GM03348 (cell line): Measurements from ENCODE around the gene TSPAN3.

Experiments
- DNase-seq: peaks from one replicate; pipeline ENCODE4 v3.0.0; 2012; ENCODE audit warnings: low spot score

The TSPAN3 gene

DNA sequence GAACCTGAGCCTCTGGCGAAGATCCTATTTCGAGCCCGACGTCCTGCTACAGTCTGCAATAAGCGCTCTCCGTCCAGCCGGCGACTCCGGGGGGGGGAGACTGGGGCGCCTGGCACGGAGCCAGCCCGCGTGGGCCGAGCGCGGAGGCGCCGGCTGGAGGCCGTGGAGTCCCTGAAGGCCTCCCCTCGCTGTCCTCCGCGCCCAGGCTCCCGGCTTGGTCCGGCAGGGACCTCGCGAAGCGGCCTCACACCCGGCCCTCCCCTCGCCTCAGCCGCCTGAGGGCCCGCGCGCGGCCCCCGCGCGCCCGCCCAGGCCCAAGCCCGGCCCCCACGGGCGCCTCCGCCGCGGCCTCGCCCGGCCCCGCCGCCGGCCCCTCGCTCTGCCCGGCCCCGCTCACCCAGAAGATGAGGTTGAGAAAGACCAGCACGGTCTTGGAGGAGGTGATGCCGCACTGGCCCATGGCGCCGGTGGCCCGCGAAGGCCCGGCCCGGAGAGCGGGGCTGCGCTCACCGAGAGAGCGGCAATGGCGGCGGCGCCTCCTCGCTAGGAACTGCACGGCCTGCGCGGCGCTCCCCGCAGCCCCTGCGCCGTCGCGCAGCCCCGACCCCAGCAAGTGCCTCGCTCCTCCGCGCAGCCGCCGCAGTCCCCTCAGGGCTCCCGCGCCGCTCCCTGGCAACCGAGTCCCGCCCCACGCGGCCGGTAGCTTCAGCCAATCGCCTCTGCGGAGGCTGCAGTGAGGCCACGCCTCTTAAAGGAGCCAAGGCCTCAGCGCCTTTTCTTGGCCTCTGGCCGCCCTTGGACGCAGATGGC is at the start of gene TSPAN3:
TSS of gene TSPAN3 (minus strand) at position 615 of the 810 bp plus-strand sequence. CDS start at position 460, 155 bp downstream.
- peak; percentile 96 for DNase-seq

DNA sequence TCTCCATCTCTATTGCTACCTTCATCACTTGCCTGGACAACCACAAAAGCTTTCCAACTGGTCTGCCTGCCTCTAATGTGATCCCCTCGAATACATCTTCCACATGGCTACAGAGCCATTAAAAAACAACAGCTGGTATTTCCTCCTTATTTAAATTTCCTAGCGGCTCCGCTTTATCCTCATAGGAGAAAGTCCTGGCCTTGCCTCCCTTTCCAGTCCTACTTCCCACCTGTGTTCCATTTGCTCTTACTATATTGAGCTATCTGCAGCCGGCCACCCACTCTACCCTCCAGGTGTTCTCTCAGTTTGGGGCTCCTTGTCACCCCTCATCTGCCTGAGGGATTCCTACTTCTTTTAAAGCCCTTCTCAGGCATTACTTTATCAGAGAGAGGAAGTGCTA is 49.7 kb upstream of the TSPAN3 start:
- DNase-seq, result no peak

DNA sequence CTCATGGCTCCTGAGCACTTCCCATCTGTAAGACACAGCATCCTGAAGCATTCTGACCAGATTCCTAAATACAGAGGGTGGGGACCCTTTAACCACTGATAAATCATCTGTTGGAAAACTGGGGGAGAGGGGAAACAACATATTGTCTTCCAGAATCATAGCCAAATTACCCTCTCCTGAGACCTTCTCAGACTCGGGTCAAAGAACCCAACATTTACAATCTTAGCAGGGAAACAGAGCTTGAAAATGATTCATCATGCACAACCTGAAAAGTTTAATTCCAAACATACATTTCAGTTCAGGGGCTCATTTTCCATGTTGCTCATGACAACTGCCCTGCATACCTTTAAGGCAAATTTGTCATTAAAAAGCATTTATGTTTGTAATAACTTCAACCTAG is 48.5 kb upstream of the TSPAN3 start:
- DNase-seq, result no peak

DNA sequence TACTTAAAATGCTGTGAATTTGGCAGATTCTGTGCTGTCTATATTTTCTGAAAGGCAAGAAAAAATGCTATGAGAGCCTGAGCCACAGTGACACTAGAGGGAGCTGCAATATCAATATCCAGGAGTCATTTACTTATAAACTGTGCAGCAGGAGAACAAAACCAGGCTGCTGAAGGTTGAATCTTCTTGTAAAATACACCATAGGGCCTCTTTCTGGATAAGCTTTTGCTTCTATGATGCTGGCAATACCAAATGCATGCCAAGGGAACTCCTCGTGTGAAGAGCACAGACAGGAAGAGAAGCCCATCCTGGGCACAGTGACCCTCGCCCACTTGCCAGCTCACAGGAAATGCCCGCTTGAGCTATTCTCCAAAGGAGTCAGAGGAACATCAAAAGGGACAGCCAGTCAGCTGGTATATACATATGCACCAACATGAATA is 48.0 kb upstream of the TSPAN3 start:
- peak; percentile 70 for DNase-seq

DNA sequence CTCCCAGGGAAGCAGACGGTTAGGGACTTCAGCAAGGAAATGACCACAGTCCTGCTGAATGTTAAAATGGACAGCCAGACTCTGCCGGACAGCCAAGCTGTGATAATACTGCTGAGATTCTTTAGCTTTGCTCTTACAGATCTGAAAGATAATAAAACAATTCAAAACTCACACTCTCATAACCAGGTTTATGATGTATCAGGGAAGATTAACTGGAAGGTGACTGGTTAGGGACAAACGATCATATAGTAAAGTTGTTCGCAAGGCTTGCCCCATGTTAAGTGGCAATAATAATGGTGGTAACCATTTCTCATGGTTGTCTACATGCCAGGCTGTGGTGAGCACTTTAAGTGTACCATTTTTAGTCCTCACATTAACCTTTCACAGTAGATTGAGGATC is 44.3 kb upstream of the TSPAN3 start:
- no peak for DNase-seq

DNA sequence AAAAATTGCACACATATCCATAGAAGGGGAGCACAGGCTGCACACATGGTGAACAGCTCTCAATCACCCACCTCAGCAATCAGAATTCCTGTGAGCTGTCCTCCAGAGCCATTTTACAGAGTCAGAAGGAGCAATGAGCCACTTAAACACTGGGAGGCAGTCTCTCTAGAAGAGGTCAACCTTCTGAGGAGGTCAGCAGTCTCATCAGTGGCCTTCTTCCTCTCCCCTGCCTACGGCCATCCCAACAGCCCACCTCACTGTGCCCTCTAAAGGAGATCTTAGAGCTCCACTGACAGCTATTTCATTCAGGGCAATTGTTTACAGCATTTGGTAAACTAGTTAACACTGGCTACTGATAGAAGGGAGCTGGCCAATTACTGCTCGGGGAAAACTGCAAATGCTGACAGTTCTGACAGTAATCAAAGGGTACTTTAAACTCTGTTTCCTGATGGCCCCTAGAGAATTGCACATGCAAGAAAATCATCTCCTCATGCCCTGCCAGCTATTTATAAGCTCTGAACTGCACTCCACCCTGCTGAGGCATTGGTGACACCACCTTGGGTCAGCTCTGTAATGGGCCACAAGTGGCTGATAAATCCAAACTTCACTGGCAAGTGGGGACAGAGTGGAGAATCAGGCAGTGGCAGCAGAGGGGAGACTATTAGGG is 42.1 kb upstream of the TSPAN3 start:
- no peak for DNase-seq

DNA sequence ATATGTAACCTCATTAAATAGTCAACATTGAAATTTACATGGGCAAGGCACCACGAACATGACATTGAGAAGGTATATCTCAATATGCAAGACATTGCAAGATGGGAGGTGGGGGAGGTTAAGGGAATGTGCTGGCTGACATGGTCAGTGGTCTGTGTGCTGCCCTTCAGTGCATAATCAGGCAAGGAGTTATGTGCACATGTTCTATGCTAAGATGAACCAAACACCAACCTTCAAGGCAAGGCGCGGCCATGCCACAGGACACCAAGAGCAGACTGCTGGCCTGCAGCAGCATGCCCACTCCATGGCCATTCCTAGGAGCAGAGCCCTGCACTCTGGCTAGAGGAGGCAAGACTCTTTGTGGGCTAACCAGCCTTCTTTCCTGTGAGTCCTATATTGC is 40.9 kb upstream of the TSPAN3 start:
- no peak for DNase-seq

DNA sequence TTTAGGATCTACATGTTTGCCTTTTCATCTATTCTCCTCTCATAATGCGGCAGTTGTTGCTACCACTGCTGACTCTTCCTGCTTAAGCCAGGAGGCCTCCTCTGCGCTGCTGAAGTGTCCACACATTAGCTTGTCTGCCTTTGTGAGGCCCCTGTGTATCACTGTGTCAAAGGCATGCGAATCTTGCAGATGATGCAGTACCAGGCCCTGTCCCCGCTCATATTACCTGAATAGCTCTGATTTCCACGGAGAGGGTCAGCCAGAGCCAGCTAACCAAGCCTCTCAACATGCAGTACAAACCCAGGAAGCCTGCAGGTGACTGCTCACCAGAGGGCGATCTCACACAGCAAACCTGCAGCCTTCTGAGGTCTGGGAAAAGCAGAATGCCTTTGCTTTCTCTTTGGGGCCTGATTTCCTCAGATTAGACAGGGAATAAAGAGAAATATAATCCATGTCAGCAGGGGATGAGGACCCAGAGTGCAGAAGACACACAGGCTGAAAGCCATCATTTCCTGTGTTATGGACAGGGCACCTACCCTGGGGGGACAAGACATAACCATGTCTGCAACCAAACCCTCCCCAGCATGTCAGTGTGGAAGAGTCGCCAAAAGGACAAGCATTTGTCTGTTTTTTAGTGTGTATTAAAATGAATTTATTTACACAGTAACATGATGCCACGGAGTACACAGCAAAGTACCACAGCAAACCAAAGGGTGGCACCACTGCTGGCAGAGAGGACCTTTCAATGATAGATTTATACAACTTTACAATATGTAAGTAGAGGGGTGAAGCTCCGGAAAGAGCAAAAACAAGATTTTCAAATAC is 36.8 kb upstream of the TSPAN3 start:
- peak; percentile 58 for DNase-seq

DNA sequence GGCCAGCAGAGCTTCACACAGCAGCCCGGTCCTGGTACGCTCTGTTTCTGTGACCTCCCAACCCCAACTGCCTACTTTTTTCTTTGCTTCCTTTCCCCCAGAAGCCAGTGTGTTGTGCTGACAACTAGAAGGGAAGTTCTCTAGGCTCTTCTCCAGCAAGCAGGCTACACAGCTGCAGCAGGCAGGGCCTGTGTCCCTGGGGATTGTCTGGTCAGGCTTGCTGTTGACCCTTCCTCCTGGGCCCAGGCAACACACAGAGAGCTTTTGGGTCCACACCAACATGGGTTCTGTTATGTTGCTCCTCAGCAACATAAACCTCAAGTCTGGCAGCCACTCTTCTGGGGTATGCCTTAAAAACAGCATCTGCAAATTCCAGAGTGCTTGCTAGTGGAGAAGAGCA is 36.2 kb upstream of the TSPAN3 start:
- DNase-seq, result peak; percentile 58

DNA sequence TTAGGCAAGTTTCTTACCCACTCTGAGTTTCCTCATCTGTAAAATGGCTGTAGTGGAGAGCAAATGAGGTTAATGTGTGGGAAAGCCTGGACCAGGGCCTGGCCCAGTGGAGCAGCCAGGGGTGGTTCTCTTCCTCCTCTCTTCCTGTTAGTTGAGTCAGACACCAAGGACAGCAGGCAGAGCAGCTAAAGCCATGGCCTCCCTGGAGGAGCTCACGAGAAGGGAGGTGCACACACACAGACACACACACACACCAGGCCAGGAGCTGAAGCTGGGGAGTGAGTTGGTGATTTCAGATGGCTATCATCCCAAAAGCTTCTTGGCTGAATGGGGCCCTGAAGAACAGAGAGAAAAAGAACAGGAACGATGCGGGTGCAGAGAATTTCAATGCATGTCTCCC is 33.2 kb upstream of the TSPAN3 start:
- peak; percentile 87 for DNase-seq

DNA sequence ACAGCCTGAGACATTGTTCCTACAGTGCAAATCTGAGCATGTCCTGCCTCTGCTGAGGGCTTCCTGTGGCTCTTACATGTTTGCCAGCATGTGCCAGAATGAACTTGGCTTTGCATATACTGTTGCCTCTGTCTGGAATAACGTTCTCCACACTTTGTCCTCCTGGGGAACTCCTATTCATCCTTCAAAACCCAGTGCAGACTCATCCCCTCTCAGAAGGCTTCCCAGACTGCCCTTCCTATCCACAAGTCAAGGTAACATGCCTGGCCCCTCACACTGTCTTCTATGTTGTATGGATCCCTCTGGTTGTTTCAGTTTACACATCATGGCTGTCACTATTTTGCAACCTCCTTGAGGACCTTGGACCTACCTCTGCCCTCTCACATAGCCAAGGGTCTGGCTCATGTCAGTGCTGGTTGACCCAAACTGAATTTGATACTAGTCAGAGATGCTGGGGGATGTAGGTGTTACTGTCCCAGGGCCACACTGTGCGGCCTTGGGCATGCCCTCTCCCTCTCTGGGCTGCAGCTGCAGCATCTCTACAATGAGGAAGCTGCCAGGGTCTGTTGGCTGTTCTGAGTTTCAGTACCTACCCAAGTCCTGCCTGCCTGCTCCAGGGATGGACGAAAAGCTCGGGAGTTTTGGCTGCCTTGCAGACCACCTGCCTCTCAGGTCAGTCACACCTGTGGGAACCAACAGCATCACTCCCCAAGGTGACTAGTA is 29.0 kb upstream of the TSPAN3 start:
- DNase-seq, result no peak

DNA sequence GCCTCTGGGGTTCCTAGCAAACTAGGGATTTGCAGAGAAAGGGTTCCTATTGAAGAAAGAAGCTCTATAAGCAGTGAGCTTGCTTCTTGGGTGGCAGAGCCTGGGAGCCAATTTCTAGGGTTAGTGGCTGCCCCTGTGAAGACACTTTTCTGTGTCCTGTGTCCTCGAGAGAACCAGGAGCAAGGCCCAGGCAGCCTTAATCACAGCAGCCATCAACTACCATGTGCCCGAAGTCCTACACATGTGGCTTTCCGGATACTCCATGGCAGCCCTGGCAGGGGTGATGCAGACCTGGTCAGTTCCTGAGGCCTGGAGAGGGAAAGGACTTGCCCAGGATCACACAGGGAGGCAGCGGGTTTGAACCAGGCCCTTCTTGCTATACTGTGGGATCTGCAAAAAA is 27.7 kb upstream of the TSPAN3 start:
- DNase-seq, result no peak

DNA sequence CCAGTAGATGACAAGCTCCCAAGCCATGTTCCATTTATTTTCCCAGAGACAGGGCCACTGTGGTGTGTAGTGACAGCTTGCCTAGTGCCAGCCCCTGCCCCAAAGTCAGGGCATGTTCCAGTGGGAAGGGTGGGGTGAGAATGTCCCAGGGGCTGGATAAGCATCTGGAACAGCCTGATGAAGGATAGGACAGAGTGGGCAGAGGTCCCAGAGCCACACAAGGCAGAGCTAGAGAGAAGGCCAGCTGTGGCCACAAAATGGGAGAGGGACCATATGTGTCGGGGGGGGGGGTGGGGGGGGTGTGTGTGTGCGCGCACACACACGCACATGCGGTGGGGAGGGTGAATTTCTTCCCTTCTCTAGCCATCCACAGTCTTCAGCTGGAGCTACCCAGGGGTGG is 27.0 kb upstream of the TSPAN3 start:
- no peak for DNase-seq

DNA sequence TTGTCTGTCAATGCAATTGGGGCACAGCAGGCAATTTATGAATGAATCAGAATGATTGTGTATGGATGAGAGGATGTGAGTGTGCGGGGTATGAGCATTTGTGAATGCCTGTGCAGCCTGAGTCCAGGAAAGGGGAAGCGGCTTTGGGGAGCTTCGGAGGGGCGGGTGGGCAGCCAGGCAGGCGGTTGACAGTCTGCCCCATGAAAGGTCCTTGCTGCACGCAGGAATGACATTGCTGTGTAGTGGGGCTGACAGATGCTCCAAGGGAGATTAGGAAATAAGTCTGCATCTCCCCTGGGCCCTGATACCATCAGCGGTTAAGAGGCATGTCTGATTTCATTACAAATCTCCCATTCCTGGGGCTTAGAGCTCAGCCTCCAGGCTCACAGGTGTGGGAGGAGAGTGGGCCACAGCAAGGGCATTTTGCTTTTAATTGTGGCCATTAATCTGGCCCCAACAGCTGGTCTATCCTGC is 26.4 kb upstream of the TSPAN3 start:
- DNase-seq, result no peak

DNA sequence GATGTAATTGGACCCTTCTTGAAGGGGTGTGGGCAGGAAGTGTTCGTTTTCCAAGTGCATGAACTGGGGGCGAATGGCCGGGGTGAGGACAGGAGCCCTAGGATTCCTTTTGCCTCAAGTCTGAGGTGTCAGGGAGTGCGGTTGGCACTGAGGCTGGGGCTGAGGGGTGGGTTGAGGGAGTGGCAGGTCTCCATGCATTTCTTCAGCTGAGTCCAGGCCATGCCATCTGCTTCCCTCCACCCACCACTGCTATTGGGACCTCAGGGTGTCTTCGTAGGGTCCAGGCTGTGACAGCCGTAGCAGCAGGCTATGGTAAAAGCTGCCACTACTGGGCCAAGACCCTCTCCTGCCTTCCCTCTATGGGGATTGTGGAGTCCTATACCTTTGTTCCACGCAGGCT is 25.6 kb upstream of the TSPAN3 start:
- no peak for DNase-seq

DNA sequence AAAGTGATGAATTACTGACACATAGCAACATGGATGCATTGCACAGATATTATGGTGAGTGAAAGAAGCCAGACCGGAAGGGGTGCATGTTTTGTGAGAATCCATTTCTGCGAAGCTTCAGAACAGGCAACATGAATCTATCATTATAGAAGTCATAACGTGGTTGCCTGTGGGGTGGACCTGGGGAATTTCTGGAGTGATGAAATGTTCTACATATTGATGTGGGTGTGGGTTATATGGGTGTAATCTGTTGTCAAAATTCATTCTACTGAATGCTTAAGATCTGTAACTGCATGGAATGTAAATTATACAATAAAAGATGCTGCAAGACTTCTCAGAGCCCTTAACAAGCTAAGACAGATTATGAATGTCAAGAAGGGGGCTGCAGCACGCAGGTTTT is 25.2 kb upstream of the TSPAN3 start:
- no peak for DNase-seq

DNA sequence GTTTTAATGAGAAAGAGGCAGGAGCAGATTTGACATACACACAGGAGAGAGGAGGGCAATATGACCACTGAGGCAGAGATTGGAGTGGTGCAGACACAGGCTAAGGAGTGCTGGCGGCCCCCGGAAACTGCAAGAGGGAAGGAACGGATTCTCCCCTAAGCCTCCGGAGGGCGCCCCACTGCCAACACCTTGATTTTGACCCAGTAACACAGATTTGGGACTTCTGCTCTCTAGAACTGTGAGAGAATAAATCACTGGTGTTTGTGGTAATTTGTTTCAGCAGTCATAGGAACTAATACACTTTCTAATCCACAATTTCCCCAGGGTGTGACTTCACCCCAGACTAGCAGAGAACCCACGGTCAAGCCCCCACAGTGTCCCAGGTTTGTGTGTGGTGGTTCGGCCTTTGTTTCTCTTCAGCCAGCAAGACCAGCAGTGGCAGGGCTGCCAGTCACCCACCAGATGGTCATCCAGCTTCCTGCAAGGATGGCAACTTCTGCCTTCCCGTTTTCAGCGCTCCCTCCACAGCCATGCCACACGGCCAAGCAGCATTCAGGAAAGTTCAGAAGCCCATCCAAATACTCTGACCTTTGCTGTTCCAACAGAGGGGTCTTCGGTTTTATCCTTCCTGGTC is 23.6 kb upstream of the TSPAN3 start:
- DNase-seq, result no peak

DNA sequence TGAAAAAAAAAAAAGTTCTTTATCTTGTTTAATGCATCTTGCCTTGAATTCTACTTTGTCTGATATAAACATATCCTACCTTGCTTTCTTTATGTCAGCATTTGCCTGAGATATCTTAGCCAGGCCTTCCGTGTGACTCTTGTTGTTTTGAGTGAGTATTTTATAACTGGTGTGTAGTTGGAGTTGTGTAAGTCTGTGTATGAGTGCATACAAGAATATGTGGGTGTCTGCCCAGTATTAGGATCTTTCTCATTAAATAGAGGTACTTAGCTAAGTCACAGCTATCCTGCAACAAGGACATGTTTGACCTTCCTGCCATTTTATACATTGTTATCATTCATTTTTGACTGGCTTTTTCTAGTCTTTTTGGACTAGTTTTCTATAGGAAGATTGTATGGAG is 22.5 kb upstream of the TSPAN3 start:
- no peak for DNase-seq

DNA sequence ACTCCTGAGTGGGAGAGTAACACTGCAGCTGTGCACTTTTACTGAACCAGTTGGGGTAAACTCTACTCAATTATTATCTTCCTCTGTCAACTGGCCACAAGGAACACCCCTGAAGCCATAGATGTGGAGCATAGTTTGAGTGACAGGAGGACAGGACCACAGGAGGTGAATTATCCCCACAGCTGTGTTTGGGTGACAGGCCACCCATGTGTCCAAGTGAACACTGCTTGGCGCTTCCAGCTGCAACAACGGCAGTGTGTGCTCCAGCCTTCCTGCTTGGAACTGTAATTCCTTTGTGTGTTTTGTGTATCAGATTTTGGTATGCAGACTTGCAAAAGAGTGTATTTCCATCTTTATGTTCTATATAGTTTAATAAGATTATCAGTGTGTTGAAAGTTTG is 20.2 kb upstream of the TSPAN3 start:
- DNase-seq, result no peak

DNA sequence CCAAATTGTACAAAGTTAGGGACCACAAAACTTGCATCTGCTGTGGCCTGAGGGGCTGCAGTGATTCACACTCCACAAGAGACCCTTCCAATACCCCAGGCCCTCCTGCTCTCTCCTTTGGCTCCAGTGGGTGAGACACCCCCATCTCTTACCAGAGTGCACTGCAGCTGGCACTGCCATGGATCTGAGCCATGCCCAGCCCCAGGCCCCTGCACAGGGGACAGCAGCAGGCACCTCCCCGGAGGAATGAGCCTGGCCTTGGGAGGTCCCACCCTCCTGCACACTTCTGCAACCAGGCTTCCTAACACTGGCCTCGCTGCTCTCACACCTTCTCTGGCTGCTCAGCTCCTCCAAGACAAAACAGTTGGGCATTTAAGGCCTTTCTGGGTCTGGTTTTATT is 16.3 kb upstream of the TSPAN3 start:
- DNase-seq, result no peak

DNA sequence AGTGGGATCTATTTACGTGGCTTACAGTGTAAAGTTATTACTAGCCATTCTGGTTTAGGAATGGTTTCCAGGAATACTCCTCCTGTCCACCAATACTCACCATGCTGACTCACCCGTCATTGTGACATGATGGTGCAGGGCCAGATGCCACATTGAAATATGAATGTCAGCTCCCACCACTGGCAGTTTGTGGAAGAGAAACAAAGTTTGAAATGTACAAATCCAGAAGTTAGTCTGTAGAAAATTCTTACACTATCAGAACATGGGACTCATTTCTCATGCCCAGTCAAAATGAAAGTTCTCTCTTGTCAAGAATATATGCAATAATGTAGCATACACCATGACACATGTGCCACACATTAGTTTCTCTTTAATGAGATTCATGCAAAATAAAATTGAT is 14.4 kb upstream of the TSPAN3 start:
- peak; percentile 69 for DNase-seq

DNA sequence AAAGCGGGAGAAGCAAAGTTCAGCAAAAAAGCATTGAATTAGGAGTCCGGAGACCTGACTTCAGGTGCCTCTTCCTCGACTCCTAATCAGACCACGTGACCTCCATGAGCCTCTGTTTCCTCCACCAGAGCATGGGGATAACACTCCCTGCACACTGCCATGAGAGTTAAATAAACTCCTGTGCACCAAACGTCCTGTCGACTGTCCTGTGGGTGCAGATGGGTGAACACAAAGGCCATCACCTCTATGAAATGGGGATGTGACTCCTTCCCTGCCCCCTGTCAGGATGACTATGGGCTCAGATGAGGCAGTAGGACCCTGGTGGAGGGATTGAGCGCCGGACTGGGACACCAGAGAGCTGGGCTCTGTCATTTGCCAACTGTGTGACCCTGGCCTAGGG is 13.5 kb upstream of the TSPAN3 start:
- no peak for DNase-seq
